ENCODE measurements around the gene MAB21L1. TPM values are rescaled to one million over a fixed set of nuclear protein-coding genes. Genes with fewer than 3 reads are reported as not detected.

MAB21L1 gene
- total RNA-seq, result not detected
- not detected for polyA plus RNA-seq

GRCh38 chr13:35475960-35476943 is at the start of gene MAB21L1:
TSS of gene MAB21L1 (minus strand) at chr13:35476689. CDS start at chr13:35476138, 551 bp downstream.
- Mint-ChIP-seq H3K36me3 (no peaks in the 10 kb centered on the region), H3K27me3 (peaks cover 59% of the 10 kb centered on the region), H3K27ac (peak within 1 kb of the TSS in 1 of 3 donors; percentile 54), H3K4me3 (peak within 1 kb of the TSS in 3 of 4 donors; percentile 33 to 68 (median 60)), H3K4me1 (peaks cover 0 to 24% (median 7%) of the 10 kb centered on the region in 4 donors), H3K9me3 (peaks cover 2 to 29% (median 6%) of the 10 kb centered on the region in 7 donors)
- Histone ChIP-seq H3K9me3 (ENCODE audit: control insufficient read depth in 2 of 2, low read length in 2 of 2) (peaks cover 9 to 10% of the 10 kb centered on the region in 2 experiments), H3K36me3 (ENCODE audit: control insufficient read depth, insufficient read depth, low read length) (no peaks in the 10 kb centered on the region), H3K4me3 (ENCODE audit: low read depth, low read length) (no peak within 1 kb of the TSS), H3K4me1 (ENCODE audit: control insufficient read depth, insufficient read depth, low read length, poor library complexity, severe bottlenecking) (no peaks in the 10 kb centered on the region), H3K27ac (ENCODE audit: insufficient read depth, low read length, poor library complexity, severe bottlenecking) (no peak within 1 kb of the TSS), H3K27me3 (ENCODE audit: control insufficient read depth, insufficient read depth, low read length) (peaks cover 30% of the 10 kb centered on the region)
- ATAC-seq (ENCODE audit: low read depth in 2 of 2) (no peak), DNase-seq (peak in 1 of 3 donors; percentile 19)

- DNase-seq, result no peak
- H3K4me1 ChIP-seq (ENCODE audit: control insufficient read depth, insufficient read depth, low read length, poor library complexity, severe bottlenecking), result no peaks in the 10 kb centered on the region
- no peak overlapping the region for H3K4me3 Mint-ChIP-seq
- H3K36me3 ChIP-seq (ENCODE audit: control insufficient read depth, insufficient read depth, low read length), result no peaks in the 10 kb centered on the region
- H3K27me3 ChIP-seq (ENCODE audit: control insufficient read depth, insufficient read depth, low read length), result no peaks in the 10 kb centered on the region
- no peaks in the 10 kb centered on the region for H3K9me3 ChIP-seq (ENCODE audit: control insufficient read depth in 2 of 2, low read length in 2 of 2)
- no peak for ATAC-seq (ENCODE audit: low read depth in 2 of 2)
- H3K36me3 Mint-ChIP-seq, result peaks cover 3% of the 10 kb centered on the region
- H3K27ac ChIP-seq (ENCODE audit: insufficient read depth, low read length, poor library complexity, severe bottlenecking), result no peak overlapping the region
- H3K4me1 Mint-ChIP-seq, result no peaks in the 10 kb centered on the region
- peaks cover 0 to 9% (median 5%) of the 10 kb centered on the region in 7 donors for H3K9me3 Mint-ChIP-seq
- no peak overlapping the region for H3K27ac Mint-ChIP-seq
- H3K4me3 ChIP-seq (ENCODE audit: low read depth, low read length), result no peak overlapping the region
- no peaks in the 10 kb centered on the region for H3K27me3 Mint-ChIP-seq
Measured at GRCh38 chr13:35524171-35524570, 47.7 kb upstream of the MAB21L1 start.

GRCh38 chr13:35518337-35518946 is 42.0 kb upstream of the MAB21L1 start:
- DNase-seq (no peak), ATAC-seq (ENCODE audit: low read depth in 2 of 2) (no peak)
- no peaks in the 10 kb centered on the region for H3K4me1 Mint-ChIP-seq
- no peaks in the 10 kb centered on the region for H3K36me3 ChIP-seq (ENCODE audit: control insufficient read depth, insufficient read depth, low read length)
- H3K27ac ChIP-seq (ENCODE audit: insufficient read depth, low read length, poor library complexity, severe bottlenecking), result no peak overlapping the region
- H3K9me3 ChIP-seq (ENCODE audit: control insufficient read depth in 2 of 2, low read length in 2 of 2), result no peaks in the 10 kb centered on the region
- H3K4me3 ChIP-seq (ENCODE audit: low read depth, low read length), result no peak overlapping the region
- H3K27me3 ChIP-seq (ENCODE audit: control insufficient read depth, insufficient read depth, low read length), result no peaks in the 10 kb centered on the region
- peaks cover 3% of the 10 kb centered on the region for H3K36me3 Mint-ChIP-seq
- peaks cover 0 to 8% (median 4%) of the 10 kb centered on the region in 7 donors for H3K9me3 Mint-ChIP-seq
- H3K27ac Mint-ChIP-seq, result no peak overlapping the region
- no peak overlapping the region for H3K4me3 Mint-ChIP-seq
- H3K27me3 Mint-ChIP-seq, result no peaks in the 10 kb centered on the region
- H3K4me1 ChIP-seq (ENCODE audit: control insufficient read depth, insufficient read depth, low read length, poor library complexity, severe bottlenecking), result no peaks in the 10 kb centered on the region

- H3K4me1 ChIP-seq (ENCODE audit: control insufficient read depth, insufficient read depth, low read length, poor library complexity, severe bottlenecking), result no peaks in the 10 kb centered on the region
- no peaks in the 10 kb centered on the region for H3K4me1 Mint-ChIP-seq
- no peak overlapping the region for H3K4me3 Mint-ChIP-seq
- no peaks in the 10 kb centered on the region for H3K36me3 ChIP-seq (ENCODE audit: control insufficient read depth, insufficient read depth, low read length)
- no peak overlapping the region for H3K27ac ChIP-seq (ENCODE audit: insufficient read depth, low read length, poor library complexity, severe bottlenecking)
- H3K27me3 Mint-ChIP-seq, result no peaks in the 10 kb centered on the region
- H3K27ac Mint-ChIP-seq, result no peak overlapping the region
- H3K36me3 Mint-ChIP-seq, result no peaks in the 10 kb centered on the region
- DNase-seq (no peak), ATAC-seq (ENCODE audit: low read depth in 2 of 2) (no peak)
- no peaks in the 10 kb centered on the region for H3K9me3 ChIP-seq (ENCODE audit: control insufficient read depth in 2 of 2, low read length in 2 of 2)
- H3K9me3 Mint-ChIP-seq, result peaks cover 0 to 3% (median 0%) of the 10 kb centered on the region in 7 donors
- H3K4me3 ChIP-seq (ENCODE audit: low read depth, low read length), result no peak overlapping the region
- no peaks in the 10 kb centered on the region for H3K27me3 ChIP-seq (ENCODE audit: control insufficient read depth, insufficient read depth, low read length)
Measured at GRCh38 chr13:35514801-35515502, 38.5 kb upstream of the MAB21L1 start.

GRCh38 chr13:35514061-35514477 is 37.6 kb upstream of the MAB21L1 start:
- H3K4me1 Mint-ChIP-seq, result no peaks in the 10 kb centered on the region

GRCh38 chr13:35512271-35512920 is 35.9 kb upstream of the MAB21L1 start:
- H3K4me1 ChIP-seq (ENCODE audit: control insufficient read depth, insufficient read depth, low read length, poor library complexity, severe bottlenecking), result no peaks in the 10 kb centered on the region
- no peaks in the 10 kb centered on the region for H3K36me3 Mint-ChIP-seq

More at GRCh38 chr13:35514061-35514477, 37.6 kb upstream of the MAB21L1 start:
- ATAC-seq (ENCODE audit: low read depth in 2 of 2) (no peak), DNase-seq (no peak)
- Mint-ChIP-seq H3K4me3 (no peak overlapping the region), H3K36me3 (no peaks in the 10 kb centered on the region), H3K27me3 (no peaks in the 10 kb centered on the region), H3K9me3 (peaks cover 0 to 3% (median 0%) of the 10 kb centered on the region in 7 donors), H3K27ac (no peak overlapping the region)
- Histone ChIP-seq H3K4me1 (ENCODE audit: control insufficient read depth, insufficient read depth, low read length, poor library complexity, severe bottlenecking) (no peaks in the 10 kb centered on the region), H3K36me3 (ENCODE audit: control insufficient read depth, insufficient read depth, low read length) (no peaks in the 10 kb centered on the region), H3K9me3 (ENCODE audit: control insufficient read depth in 2 of 2, low read length in 2 of 2) (no peaks in the 10 kb centered on the region), H3K4me3 (ENCODE audit: low read depth, low read length) (no peak overlapping the region), H3K27ac (ENCODE audit: insufficient read depth, low read length, poor library complexity, severe bottlenecking) (no peak overlapping the region), H3K27me3 (ENCODE audit: control insufficient read depth, insufficient read depth, low read length) (no peaks in the 10 kb centered on the region)

GRCh38 chr13:35502456-35502855 is 26.0 kb upstream of the MAB21L1 start:
- ATAC-seq (ENCODE audit: low read depth in 2 of 2), result no peak
- H3K4me3 ChIP-seq (ENCODE audit: low read depth, low read length), result no peak overlapping the region
- H3K27ac ChIP-seq (ENCODE audit: insufficient read depth, low read length, poor library complexity, severe bottlenecking), result no peak overlapping the region
- Mint-ChIP-seq H3K4me1 (peaks cover 0 to 4% (median 0%) of the 10 kb centered on the region in 4 donors), H3K4me3 (no peak overlapping the region), H3K36me3 (no peaks in the 10 kb centered on the region), H3K27ac (no peak overlapping the region), H3K27me3 (no peaks in the 10 kb centered on the region), H3K9me3 (peaks cover 0 to 3% (median 0%) of the 10 kb centered on the region in 7 donors)
- no peaks in the 10 kb centered on the region for H3K36me3 ChIP-seq (ENCODE audit: control insufficient read depth, insufficient read depth, low read length)
- no peaks in the 10 kb centered on the region for H3K4me1 ChIP-seq (ENCODE audit: control insufficient read depth, insufficient read depth, low read length, poor library complexity, severe bottlenecking)
- no peaks in the 10 kb centered on the region for H3K9me3 ChIP-seq (ENCODE audit: control insufficient read depth in 2 of 2, low read length in 2 of 2)
- DNase-seq, result no peak
- H3K27me3 ChIP-seq (ENCODE audit: control insufficient read depth, insufficient read depth, low read length), result no peaks in the 10 kb centered on the region

More at GRCh38 chr13:35512271-35512920, 35.9 kb upstream of the MAB21L1 start:
- Mint-ChIP-seq H3K4me3 (no peak overlapping the region), H3K27me3 (no peaks in the 10 kb centered on the region), H3K27ac (no peak overlapping the region), H3K9me3 (peaks cover 0 to 3% (median 0%) of the 10 kb centered on the region in 7 donors), H3K4me1 (no peaks in the 10 kb centered on the region)
- H3K4me3 ChIP-seq (ENCODE audit: low read depth, low read length), result no peak overlapping the region
- H3K27me3 ChIP-seq (ENCODE audit: control insufficient read depth, insufficient read depth, low read length), result no peaks in the 10 kb centered on the region
- no peaks in the 10 kb centered on the region for H3K36me3 ChIP-seq (ENCODE audit: control insufficient read depth, insufficient read depth, low read length)
- DNase-seq, result no peak
- no peak for ATAC-seq (ENCODE audit: low read depth in 2 of 2)
- H3K9me3 ChIP-seq (ENCODE audit: control insufficient read depth in 2 of 2, low read length in 2 of 2), result no peaks in the 10 kb centered on the region
- no peak overlapping the region for H3K27ac ChIP-seq (ENCODE audit: insufficient read depth, low read length, poor library complexity, severe bottlenecking)
